ENCODE results near the gene INPP1.

Gene INPP1

DNA sequence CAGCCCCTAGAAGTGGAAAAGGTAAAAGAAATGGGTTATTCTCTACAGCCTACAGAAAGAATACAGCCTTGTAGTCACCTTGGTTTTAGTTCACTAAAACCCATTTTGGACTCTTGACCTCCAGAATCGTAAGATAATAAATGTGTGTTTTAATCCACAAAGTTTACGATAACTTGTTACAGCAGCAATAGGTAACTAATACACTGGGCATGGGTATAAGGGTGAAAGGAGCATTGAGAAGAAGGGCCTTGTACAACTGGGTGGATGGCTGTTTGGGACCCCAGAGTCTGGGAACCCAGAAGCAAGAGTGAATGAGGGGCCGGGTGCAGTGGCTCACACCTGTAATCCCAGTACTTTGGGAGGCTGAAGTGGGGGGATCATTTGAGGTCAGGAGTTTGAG, 62.6 kb downstream of the INPP1 start:
- TF ChIP-seq, protein P1, sequence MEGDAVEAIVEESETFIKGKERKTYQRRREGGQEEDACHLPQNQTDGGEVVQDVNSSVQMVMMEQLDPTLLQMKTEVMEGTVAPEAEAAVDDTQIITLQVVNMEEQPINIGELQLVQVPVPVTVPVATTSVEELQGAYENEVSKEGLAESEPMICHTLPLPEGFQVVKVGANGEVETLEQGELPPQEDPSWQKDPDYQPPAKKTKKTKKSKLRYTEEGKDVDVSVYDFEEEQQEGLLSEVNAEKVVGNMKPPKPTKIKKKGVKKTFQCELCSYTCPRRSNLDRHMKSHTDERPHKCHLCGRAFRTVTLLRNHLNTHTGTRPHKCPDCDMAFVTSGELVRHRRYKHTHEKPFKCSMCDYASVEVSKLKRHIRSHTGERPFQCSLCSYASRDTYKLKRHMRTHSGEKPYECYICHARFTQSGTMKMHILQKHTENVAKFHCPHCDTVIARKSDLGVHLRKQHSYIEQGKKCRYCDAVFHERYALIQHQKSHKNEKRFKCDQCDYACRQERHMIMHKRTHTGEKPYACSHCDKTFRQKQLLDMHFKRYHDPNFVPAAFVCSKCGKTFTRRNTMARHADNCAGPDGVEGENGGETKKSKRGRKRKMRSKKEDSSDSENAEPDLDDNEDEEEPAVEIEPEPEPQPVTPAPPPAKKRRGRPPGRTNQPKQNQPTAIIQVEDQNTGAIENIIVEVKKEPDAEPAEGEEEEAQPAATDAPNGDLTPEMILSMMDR (conservative IDR thresholded peaks at IDR 0.05; ENCODE audit: control insufficient read depth, insufficient read depth, low read depth, low read length), result no peak

DNA sequence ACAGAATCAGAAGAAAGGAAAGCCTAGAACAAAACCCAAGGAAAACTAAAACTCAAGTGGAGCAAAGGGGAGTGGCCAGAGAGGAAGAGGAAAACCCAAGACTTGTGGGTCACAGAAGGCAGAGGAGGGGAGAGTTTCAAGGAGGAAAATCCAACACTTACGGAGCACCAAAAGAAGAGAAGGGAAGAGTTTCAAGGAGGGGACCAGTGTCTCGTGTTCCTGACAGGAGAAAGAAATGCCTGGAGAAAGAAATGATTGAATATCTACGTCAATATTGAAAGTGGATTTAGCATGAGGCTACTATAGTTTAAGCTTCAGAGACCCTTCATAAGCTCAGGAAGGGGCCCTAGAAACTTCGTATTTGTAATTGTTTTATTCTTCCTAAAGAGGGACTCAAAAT, 63.4 kb downstream of the INPP1 start:
- no peak for DNase-seq (ENCODE audit: low read depth)
- no peak overlapping the region for H3K4me3 ChIP-seq (ENCODE audit: control insufficient read depth, low read depth, low read length)
- TF ChIP-seq, protein P1 (conservative IDR thresholded peaks at IDR 0.05; ENCODE audit: control insufficient read depth, insufficient read depth, low read depth, low read length), result no peak

More for the DNA sequence above, 62.6 kb downstream of the INPP1 start:
- no peak overlapping the region for H3K4me3 ChIP-seq (ENCODE audit: control insufficient read depth, low read depth, low read length)
- no peak for DNase-seq (ENCODE audit: low read depth)

DNA sequence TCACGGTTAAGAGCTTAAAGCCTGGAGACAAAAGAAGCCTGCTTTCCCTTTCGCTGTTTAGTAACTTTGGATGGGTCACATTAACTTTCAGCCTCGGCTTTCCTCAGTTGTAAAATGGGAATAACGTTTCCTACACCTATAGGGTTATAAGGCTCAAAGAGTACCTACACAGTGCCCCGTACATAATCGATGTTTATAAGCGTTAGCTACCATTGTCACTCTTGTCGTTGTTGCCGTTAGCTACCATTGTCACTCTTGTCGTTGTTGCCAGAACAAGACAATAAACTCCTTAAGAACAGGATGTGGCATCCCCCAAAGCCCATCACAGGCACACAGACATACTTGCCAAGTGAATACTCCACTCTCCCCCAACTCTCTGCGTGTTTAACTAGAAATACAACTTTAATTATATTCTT, 63.9 kb downstream of the INPP1 start:
- TF ChIP-seq, protein P1 (conservative IDR thresholded peaks at IDR 0.05; ENCODE audit: control insufficient read depth, insufficient read depth, low read depth, low read length), result no peak
- no peak for DNase-seq (ENCODE audit: low read depth)
- no peak overlapping the region for H3K4me3 ChIP-seq (ENCODE audit: control insufficient read depth, low read depth, low read length)

DNA sequence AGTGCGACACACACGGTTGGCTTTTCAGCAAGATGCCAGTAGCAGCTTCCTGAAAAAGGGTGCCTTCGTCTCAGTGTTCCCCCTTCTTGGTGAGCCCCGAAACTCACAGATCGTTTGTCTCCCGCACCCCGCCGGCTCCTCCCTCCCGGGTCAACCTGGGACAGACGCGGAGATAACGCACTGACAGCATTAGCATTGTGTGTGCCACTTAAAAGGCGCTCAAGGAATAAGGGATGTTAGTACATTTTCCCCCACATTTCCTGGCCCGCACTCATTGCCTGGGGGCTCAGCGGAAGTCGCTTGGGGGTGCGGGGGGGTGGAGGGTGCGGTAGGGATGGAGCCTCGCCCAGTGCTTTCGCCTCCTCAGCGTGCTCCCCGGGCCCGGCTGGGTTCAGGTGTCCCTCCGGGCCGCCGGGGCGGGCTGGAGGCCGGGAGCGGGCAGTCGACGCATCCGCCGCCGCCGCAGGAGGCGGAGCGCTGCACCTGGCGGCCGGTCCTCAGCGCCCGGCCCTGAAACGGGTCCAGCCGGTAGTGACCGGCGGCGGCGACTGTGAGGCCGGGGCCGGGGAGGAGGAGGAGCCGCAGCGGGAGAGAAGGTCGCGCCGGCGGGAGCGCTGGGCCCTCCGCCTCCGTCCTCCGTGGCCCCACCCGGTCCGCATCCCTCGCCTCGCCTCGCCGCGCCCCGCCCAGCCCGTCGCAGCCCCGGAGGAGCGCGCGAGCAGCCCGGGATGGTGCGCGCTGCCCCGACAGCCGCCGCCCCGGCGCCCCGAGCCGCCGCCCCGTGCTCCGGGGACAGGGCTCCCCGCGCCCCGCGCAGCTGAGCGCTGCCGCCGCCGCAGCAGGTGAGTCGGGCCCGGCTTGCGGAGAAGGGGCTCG, 64.5 kb downstream of the INPP1 start, which contains the start of gene MFSD6:
MFSD6 (plus strand) TSS at position 694 of the 876 bp plus-strand sequence. CDS start 27,675 bp downstream, outside the sequence.
- DNase-seq (ENCODE audit: low read depth), result no peak
- TF ChIP-seq, protein P1 (conservative IDR thresholded peaks at IDR 0.05; ENCODE audit: control insufficient read depth, insufficient read depth, low read depth, low read length), result no peak
- peak within 1 kb of the TSS; percentile 37 for H3K4me3 ChIP-seq (ENCODE audit: control insufficient read depth, low read depth, low read length)

DNA sequence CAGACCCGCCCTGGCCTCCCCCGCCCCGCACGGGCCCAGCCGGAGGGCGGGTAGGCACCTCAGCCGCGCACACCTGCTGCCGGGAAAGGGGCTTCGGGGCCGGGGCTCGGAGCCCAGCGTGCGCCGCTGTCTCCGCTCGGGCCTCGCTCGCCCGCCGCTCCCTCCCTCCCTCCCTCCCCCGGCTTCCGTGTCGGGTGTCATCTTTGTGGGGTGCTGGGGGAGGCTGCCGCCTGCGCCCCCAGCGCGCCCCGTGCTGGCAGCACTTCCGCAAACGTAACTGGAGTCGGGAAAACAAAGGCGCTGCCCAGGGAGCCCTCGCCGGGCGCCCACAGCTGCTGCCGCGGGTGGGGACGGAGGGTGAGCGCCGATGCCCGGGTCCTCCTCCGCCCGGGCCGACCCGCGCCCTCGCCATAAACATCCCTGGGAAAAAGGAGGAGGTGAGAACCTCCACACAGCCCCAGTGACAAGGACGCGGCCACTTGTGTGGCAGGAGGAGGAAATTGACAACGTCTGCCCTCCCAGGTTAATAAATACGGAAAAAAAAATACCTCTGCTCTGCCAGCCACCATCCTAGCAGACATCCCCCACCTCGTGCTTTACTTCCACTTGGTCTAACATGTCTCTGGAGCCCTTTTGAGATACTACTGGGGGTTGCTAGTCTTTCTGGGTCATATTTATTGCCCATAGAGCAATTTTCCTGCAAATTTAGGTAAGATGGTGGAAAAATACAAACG, 65.3 kb downstream of the INPP1 start:
- no peak for DNase-seq (ENCODE audit: low read depth)
- H3K4me3 ChIP-seq (ENCODE audit: control insufficient read depth, low read depth, low read length), result peak overlapping the region; percentile 37
- TF ChIP-seq, protein P1 (conservative IDR thresholded peaks at IDR 0.05; ENCODE audit: control insufficient read depth, insufficient read depth, low read depth, low read length), result no peak

DNA sequence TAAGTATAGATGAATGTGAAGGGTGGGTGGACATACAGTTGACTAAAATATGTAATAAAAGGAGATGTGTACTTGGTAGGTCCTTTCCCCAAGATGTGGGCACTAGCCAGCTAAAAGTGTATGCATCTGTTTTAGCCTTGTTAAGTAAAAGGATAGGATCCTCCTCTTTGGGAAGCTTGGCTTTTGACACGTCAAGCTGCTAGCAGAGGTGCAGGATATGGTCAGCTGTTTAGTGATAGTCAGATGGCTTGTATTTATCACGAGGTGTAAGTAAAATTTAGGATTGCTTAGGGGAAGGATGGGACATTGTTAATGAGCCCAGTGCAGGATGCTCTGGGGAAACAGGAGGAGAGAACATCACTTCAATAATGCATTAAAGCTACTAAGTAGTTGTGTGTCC, 66.2 kb downstream of the INPP1 start:
- TF ChIP-seq, protein P1 (conservative IDR thresholded peaks at IDR 0.05; ENCODE audit: control insufficient read depth, insufficient read depth, low read depth, low read length), result no peak
- DNase-seq (ENCODE audit: low read depth), result no peak
- no peak overlapping the region for H3K4me3 ChIP-seq (ENCODE audit: control insufficient read depth, low read depth, low read length)
